ENCODE results near the gene ABHD8.

The ABHD8 gene, protein sequence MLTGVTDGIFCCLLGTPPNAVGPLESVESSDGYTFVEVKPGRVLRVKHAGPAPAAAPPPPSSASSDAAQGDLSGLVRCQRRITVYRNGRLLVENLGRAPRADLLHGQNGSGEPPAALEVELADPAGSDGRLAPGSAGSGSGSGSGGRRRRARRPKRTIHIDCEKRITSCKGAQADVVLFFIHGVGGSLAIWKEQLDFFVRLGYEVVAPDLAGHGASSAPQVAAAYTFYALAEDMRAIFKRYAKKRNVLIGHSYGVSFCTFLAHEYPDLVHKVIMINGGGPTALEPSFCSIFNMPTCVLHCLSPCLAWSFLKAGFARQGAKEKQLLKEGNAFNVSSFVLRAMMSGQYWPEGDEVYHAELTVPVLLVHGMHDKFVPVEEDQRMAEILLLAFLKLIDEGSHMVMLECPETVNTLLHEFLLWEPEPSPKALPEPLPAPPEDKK

GRCh38 chr19:17303167-17303939 lies at the start of gene ABHD8:
TSS of gene ABHD8 (minus strand) at chr19:17303425. CDS start at chr19:17301616, 1,809 bp downstream.
- peak; percentile 91 for DNase-seq

- DNase-seq: no peak
Measured at GRCh38 chr19:17352608-17353280, 49.5 kb upstream of the ABHD8 start.

DNA sequence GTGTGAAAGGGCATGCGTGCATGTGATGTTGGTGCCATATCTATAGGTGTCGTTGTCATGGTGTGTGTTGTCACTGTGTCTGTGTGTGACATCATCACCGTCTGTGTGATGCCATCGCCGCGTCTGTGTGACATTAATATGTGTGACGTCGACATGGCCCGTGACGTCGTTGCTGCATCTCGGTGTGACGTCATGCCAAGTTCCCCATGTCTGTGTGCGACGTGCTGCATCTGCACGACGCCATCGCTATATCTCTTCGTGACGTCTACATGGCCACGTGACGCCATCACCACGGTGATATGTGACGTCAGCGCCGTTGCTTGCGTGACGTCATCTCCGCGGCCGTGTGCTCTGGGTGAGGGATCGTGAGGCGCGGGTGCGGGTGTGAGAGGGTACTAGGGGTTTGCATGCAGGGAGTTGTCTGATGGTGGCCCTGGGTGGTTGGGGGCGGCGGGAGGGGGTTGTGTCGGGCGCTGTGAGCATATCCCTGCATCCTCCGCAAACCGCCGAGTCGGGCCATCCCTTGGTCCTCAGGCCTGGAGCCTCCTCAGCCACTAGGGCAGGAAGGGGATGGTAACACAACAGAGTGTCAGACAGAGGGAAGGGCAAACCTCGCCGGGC lies 48.7 kb upstream of the ABHD8 start:
- DNase-seq: no peak

- DNase-seq: no peak
Measured at GRCh38 chr19:17348700-17349099, 45.5 kb upstream of the ABHD8 start.

GRCh38 chr19:17347877-17348276 lies 44.7 kb upstream of the ABHD8 start:
- no peak for DNase-seq

DNA sequence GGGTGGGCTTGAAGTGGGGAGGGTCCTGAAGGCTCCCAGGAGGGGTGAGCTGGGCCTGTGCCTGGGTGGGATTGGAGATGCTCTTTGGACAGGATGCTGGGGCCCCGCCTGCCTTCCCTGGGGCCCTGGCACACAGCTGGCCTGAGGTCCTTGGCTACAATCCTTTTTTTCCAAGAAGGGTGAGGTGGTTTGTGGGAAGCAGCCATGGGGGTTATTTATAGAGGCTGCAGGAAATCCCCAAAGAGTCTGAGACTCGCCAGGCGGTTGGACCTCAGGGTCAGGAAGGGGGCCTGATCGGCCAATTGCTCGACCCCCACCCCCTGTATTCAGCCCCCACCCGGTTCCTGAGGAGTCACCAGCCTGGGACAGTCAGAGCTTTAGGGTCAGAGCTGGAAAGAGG lies 44.1 kb upstream of the ABHD8 start:
- no peak for DNase-seq

DNA sequence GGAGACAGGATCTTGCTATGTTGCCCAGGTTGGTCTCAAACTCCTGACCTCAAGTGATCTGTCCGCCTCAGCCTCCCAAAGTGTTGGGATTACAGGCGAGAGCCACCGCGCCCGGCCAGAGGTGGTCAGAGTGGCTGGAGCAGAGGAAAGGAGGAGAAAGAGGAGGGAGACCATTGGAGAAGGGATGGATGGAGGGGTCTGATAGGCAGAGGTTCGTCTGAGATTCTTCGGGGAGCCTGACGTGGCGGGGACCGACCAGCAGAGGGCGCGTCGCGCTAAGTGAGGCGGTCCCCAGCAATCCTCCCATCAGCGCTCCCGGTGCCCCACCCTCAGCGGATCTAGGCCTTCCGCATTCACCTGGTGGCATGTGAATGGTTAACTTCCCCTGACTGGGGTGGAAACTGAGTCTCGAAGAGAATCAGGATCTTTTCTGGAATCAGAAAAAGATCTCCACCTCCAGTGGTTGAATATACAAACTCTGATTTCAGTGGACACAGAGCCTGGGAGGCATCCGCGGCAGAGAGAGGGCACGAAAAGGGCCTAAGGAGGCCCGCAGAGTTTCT lies 43.0 kb upstream of the ABHD8 start:
- DNase-seq: peak; percentile 77

DNA sequence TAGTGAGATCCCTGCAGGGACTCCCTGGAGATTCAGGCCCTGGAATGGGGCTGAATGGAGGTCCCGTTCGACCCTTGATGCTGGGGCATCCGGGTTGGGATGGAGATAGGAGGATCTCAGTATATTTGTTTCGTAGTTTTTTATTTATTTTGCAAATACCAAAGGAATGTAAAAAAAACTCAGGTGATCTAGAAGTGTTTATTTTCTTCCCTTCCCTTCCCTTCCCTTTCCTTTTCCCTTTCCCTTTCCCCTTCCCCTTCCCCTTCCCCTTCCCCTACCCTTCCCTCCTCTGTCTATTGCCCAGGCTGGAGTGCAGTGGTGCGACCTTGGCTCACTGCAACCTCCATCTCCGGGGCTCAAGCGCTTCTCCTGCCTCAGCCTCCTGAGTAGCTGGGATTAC lies 38.6 kb upstream of the ABHD8 start:
- no peak for DNase-seq

DNA sequence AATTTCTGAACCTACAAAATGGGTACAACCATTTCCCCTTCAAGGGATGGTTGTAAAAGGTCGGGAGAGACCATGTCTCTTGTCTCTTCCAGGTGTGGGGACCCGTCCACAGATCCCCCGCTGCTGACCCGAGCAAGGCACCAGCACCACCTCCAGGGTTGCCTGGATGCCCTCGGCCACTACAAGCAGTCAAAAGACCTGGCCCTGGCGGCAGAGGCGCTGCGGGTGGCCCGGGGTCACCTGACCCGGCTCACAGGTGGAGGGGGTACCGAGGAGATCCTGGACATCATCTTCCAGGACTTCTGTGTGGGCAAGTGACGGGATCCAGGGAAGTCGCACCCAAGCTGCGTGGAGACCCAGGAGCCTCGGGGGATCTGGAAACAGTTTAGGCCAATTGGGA lies 38.2 kb upstream of the ABHD8 start:
- DNase-seq: no peak

GRCh38 chr19:17340871-17341357 lies 37.7 kb upstream of the ABHD8 start:
- no peak for DNase-seq

DNA sequence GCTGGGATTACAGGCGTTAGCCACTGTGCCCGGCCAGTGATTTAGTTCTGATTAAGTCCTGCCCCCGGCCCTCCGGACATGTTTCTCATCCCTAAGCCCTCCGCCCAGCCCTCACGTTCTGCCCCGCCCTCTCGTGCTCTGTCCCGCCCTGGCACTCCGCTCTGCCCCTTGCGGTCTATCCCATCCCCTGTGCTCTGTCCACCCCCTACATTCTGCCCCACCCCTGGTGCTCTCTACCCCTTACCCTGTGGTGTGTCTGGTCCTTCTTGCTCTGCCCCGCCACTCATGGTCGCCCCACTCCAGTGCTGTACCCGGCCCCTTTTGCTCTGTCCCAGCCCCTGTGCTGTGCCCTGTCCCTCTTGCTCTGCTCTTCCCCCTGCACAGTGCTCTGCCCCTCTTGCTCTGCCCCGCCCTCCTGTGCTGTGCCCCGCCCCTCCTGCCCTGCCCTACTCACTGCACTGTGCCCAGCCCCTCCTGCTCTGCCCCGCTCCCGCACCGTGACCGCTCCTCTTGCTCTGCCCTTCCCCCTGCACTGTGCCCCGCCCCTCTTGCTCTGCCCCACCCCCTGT lies 37.2 kb upstream of the ABHD8 start:
- DNase-seq: no peak

DNA sequence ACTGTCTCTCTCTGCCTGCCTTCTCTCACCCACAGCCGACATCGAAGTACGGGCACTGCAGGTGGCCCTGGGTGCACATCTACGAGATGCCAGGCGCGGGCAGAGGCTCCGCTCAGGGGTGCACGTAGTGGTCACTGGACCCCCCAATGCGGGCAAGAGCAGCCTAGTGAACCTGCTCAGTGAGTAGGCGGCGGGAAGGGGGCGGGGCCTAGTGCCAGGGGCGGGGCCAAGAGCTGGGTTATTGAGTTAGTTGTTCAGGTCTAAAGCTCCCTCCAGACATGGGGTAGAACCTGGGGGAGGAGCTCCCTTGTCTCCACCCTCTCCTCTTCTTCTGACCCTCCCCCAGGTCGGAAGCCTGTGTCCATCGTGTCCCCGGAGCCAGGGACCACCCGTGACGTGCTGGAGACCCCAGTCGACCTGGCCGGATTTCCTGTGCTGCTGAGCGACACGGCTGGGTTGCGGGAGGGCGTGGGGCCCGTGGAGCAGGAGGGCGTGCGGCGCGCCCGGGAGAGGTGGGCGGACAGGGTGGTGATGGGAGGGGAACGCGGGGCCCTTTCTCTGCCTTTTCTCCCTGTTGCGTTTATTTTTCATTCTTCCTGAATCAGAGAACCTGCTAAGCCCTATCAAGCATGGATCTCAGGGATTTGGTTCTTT lies 36.0 kb upstream of the ABHD8 start:
- DNase-seq: no peak

GRCh38 chr19:17338433-17339078 lies 35.3 kb upstream of the ABHD8 start:
- DNase-seq: no peak

DNA sequence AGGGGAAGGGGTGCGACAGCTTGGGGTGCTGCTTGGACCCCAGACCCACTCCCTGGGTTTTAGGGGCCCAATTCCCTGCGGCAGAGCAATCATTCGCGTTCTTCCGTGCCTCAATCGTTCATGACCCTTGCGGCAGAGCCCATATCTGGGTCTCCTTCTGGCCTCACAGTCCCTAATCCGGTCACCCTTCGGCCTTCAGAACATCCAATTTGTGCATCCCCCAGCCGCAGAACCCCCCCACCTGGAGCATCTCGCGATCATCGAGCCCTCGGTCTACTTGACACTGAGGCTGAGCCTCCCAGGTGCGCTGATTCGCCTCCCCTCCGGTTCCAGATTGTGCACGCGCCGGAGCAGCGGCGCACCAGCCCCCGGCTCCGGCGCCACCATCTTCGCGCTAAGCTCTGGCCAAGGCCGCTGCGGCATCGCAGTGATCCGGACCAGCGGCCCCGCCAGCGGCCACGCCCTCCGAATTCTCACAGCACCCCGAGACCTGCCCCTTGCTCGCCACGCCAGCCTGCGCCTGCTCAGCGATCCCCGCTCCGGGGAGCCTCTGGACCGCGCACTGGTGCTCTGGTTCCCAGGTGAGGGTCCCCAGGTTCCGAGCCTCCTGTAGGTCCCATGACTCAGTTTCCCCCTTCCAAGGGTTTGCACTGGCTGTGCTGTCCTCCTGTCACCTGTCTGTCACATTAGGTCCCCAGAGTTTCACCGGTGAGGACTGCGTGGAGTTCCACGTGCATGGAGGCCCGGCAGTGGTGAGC lies 34.6 kb upstream of the ABHD8 start:
- DNase-seq: no peak

- peak; percentile 96 for DNase-seq
Measured at GRCh38 chr19:17336872-17337674, 33.8 kb upstream of the ABHD8 start, which contains the start of gene GTPBP3. TSS of gene GTPBP3 (plus strand) at chr19:17337553. CDS start at chr19:17337612, 59 bp downstream.

- no peak for DNase-seq
Measured at GRCh38 chr19:17335575-17335974, 32.4 kb upstream of the ABHD8 start.

GRCh38 chr19:17334414-17335409 lies 31.5 kb upstream of the ABHD8 start, which contains the start of gene ANO8:
TSS of gene ANO8 (minus strand) at chr19:17334855. CDS start at chr19:17334670, 185 bp downstream.
- peak; percentile 91 for DNase-seq

All from kidney glomerular epithelial cell (primary cell).